ENCODE results near the gene SND1. TPM values are rescaled to one million over a fixed set of nuclear protein-coding genes. Genes with fewer than 3 reads are reported as not detected.

Gene SND1
- polyA plus RNA-seq, 1 donor: 92.5 TPM

DNA sequence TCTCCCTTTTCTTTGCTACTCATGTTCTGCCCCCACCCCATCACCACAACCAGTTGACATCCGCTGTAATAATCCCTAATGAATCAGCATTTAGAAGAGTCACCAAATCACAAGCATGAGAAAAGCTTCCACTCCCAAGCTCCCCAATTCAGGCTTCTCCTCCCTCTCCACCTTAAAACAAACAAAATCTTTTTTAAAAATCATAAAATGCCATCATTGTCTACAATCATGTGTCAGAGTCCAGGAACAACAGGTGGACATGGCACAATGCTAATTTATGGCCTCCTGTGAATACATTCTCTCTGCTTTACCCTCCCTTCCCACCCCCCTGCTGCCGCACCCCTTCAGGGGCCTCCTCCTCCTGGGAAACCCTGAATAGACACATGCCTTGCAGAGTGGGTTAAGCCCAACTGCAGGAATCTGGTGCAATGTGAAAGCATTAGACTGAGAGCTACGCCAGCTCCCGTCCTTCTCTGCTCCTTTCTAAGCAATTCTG, 375.5 kb downstream of the SND1 start:
- DNase-seq: no peak

DNA sequence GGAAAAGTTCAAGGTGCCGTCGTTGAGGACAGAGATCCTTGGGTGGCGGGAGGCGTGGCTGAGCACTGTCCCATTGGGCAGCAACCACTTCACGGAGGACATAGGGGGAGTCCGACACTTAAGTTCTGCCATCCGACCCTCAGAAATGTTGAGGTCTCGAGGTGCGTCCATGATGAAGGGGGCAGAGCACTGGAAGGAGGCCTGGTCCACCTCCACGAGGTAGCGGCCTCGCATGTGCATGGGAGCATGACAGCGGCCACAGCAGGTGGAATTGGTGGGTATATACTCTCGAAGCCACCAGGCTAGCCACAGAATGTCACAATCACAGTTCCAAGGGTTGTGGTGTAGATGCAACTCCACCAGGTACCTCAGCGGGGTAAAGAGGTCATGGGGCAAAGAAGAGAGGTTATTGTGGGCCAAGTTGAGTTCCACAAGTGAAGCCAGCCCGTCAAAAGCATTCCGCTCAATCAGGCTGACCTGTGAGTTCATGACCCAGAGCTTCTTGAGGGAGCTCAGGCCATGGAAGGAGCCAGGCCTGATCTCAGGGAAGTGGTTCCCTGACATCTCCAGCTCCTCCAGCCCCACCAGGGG, 377.5 kb downstream of the SND1 start:
- DNase-seq: no peak

DNA sequence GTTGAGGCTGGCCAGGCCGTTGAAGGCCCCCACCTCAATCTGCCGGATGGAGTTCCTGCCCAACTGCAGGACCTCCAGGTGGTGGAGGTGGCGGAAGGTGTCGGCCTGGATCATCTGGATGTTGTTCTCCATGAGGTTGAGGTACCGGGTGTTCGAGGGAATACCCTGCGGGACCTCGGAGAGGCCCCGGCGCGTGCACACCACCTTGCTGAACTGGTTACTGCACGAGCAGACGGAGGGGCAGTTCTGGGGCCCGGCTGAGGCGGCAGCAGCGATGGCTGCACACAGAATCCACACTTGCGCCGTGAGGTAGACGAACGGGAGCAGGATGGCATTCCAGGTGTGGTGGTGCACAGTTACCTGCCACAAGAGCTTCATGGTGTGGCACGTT, 378.3 kb downstream of the SND1 start:
- DNase-seq: no peak

DNA sequence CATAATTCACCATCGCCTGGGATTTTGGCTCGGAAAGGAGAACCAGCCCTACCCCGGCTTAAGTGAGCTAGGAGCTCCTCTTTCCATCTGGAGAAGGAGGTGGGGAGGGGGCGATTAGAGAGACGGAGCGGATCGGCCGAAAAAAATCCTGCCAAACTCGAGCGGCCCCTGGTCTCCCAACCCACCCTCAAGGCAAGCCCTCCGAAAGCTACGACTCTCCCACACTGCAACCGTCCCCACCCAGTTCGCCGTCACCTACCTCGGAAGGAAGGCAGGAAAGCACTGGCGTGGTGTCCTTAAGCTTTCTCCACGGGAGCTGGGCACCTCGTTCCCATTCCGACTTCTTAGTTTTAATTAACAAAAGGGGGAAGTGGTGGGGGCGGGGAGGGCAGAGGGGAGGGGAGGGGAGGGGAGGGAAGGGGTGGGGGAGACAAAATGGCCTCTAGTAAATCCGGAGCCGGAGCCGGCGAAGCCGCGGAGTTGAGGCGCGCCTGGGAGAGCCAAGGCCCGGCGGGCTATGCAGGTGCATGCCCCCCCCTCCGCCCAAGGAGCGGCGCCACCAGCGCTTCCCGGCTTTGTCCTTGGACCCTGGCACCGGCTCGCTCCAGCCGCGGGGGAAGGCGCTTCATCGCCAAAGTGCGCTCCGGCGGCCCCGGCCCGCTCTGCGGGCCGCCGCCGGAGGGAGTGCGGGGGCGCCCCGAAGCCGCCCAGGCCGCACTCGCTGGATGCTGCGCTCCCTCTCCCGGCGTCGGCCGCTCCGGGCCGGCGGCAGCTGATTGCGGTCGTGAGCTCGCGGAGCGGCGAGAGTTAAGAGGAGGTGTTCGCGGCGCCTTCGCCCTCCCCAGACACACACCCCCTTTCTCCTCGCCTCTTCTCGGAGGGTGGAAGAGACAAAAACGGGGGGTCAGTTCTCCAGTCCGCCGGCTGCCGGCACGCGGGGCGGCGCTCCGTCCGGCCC, 378.9 kb downstream of the SND1 start, which contains the start of gene LRRC4:
LRRC4 (minus strand) TSS at position 784 of the 958 bp plus-strand sequence. CDS start 797 bp downstream, outside the sequence.
- DNase-seq: peak; percentile 47

DNA sequence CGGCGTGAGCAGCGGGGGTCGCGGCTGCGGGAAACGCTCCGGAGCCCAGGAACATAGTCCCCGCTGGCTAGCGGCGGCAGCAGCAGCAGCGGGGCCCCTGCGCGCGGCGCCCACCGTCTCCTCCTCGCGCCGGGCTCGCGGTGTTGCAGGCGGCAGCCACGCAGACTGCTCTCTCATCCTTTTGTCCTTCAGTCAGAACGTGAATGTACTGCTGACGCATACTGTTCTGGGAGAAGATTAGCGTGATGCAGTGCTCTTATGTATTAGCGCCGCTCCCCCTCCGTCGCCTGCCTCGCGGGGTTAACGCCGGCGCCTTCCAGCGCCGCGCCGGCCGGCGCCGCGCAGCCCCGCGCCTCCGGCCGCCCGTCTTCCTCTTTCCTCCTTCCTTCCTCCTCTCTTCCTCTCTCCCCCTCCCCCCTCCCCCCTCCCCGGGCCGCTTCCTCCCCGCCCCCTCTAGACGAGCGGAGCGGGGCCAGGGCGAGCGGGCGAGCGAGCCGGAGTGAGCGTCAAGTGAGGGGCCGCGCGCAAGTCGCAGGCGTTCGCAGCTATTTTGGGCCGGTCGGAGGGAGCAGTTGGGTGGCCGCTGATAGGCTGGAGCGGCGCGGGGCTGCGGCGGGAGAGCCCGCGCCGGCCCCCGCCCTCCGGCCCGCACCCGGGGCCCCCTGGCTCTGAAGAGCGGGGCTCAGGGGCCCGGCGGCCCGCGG, 380.1 kb downstream of the SND1 start:
- DNase-seq: peak; percentile 64

DNA sequence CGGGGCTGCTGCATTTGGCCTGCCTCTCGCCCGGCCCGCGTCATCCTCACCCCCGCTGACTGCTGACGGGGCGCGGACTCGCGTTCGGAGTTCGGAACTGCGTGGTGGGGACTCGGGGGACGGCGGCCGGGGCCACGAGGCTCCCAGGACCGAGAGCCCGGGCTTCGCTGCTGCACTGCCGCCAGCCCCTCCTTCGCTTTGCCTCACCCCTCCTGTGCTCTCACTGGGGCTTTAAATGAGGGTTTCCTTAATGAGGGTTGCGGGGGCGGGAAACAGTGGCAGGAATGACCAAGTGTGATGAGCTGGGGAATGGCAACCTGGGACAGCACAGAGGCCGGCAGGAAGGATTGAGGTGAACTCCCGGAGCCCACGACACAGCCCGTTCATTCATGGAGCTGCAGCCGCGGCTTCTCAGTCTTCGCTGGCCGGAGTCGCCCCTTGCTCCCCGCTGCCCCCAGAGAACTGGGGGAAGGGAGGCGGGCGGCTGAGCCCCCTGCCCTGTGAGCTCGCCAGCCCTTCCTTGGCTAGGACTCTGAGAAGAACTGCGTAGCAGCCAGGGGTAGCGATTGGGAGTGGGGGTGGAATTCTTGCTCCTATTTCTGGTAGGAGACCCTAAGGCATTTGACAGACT, 380.7 kb downstream of the SND1 start:
- no peak for DNase-seq

DNA sequence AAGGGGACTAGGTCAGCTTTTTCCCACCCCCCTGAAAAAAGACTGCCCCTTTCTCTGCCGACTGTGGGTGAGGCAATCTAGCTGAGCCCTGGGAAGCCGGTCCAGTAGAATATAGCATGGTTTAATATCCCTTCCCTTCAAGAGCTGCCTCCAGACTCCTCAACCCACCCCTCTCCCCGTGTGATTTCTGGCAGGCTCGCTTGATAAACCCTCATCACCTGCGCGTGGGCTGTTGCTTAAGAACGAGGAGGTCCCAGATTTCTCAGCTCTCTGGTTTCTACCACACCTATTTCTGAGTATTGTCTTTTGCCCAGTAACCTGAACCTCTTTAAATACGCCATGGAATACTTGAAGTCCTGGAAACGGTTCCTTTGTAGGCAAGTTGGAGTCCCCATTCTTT, 381.3 kb downstream of the SND1 start:
- no peak for DNase-seq

DNA sequence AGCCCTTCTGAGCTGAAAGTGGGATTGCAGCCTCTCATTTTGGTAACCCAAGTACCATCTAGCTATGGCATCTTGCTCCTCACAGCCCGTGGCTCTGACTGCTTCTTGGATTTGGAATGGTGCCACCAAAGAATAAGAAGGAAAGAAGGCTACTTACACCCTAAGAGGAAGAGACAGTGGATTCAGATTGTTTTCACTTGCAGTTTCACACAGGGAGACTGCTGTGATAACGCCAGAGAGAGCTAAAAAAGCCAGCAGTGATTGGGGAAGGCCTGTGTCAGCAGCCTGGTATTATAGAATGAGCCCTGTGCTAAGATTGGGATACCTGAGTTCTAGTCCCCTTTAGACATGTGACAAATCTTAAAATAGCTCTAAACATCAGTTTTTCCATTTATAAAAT, 382.8 kb downstream of the SND1 start:
- no peak for DNase-seq

DNA sequence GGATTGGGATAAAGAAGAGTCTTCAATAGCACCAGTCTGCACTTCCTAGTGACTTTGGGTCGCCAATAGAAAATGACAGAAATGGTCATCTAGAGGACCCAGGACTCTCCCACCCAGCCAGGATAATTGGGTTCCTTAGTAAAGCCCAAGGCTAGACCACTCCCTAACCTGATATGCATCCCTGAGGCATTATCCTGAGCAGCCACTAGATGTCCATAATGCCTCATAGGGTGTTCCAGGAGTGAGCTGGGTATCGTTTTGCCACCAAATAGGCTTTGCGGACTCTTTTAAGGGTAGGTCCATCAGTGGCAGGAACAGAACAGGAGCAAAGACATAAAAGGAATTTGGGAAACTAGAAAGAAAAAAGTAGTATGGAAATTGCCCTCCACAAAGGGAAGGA, 383.7 kb downstream of the SND1 start:
- DNase-seq: no peak

DNA sequence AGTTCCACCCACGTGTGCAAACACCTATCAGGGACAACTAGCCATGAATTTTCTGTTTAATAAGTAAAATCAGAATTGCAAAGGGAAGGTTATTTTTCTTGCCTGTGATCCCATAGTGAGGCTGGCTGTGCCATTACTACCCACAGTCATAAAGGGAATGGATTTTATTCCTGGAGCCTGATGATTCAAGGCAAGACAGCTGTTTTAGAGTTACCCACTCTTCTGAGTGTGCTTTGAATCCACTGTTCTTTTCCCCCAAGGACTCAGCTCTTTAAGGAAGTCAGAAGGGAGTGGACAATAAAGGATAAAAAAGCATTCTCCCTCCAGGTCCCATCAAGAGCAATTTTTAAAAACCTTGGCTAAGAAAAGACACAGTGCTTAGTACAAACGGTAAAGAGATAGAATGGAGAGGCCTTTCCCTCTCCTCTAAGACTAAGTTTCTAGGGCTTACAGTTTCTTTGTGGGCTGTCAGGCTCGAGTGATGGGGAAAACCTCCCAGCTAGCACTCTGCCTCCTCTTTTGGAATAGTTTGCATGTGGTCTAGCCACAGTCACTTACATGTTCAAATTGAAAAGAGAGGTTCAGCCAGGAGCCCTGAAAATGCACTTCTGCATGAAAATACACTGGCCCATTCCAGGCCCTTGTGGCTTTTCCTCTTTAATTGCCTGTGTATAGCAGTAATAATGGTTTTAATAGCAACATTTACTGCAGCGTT, 384.4 kb downstream of the SND1 start:
- DNase-seq: no peak

DNA sequence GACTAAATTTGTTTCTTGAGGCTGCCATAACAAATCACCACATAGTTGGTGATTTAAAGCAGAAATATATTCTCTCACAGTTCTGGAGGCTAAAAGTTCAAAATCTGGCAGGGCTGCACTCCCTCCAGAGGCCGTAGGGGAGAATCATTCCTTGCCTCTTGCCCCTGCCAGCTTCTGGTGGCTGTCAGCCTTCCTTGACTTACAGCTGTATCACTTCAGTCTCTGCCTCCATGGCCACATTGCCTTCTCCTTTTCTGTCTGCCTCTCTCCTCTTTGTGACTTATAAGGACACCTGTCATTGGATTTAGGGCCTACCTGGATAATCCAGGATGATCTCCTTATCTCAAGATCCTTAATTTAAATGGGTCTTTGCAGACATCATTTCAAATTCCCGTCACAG, 385.1 kb downstream of the SND1 start:
- no peak for DNase-seq

DNA sequence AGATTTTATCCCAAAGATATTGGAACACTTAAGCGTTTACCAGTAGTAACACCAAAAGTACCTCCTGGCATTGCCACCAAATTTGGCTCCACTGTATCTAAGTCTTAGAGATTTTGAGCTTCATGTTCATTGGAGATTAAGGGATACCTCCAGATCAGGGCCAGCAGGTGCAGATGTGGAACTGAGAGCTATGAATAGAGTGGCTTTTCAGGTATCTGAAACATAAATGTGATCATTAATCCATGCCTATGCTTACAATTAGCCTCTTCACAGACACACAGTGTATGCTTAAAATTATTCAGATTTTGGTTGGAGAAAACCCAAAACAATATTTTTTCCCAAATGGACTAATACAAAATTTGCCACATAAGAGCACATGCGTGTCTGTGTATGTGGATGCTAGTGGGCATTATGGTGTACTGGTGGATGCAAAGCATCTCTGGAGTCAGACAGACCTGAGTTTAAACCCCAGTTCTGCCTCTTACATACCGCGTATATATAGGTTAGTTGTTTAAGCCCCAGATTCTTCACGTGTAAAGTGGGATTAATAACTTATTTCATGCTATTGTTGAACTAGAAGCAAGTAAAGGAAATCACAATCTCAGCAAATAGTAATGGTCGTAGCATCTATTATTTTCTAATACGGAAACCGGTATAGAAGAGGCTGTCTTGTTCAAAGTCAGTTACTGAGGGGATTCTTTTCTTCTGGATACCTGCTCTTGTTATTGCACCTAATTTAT, 386.1 kb downstream of the SND1 start:
- no peak for DNase-seq

DNA sequence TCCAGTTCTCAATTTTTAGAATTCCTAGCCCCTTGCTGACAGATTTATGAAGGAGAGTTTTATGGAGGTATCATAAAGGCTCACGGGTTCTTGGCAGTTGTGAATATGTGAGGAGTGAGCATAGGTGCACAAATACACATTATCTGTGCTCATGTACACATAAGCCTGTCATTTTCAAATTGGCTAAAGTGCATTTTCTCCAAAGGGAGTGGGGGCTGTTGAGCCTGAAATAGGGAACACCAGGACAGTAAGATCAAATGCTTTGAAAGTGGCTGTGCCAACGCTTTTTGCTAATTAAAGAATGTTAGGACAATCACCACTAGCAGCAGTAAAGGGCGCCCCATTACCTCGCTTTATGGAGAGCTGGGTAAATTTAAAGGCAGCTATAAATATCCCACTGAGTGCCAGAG, 387.6 kb downstream of the SND1 start:
- DNase-seq: no peak

DNA sequence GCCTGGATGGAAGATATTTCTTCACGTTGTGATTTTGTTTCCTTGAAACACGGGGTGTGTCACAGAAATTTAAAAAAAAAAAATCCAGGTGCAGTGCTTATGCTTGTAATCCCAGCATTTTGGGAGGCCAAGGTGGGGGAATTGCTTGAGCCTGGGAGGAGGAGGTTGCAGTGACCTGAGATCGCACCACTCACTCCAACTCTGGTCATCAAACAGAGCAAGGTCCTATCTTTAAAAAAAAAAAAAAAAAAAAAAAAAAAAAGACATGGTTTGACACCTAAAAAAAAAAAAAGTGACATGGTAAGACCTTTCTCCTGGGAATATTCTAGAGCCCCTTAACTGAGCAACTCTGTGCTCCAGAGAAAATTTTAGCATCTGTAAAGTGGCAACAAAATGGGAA, 388.2 kb downstream of the SND1 start:
- DNase-seq: no peak

DNA sequence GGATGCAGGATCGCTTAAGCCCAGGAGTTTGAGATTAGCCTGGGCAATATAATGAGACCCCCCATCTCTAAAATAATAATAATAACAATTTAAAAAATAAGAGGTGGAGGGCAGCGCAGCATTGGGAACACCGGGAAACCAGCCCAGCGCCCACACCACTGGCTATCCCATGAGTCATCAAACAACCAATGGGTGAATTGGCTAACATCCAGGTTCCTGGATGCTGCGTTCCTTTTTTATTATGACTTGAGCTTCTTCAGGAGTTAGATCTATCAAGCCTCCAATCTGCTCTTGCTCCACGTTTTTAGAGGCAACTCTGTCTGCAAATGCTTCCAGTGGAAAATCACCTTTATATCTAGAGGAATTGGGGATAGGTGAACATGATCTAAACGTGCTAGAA, 389.2 kb downstream of the SND1 start:
- no peak for DNase-seq

DNA sequence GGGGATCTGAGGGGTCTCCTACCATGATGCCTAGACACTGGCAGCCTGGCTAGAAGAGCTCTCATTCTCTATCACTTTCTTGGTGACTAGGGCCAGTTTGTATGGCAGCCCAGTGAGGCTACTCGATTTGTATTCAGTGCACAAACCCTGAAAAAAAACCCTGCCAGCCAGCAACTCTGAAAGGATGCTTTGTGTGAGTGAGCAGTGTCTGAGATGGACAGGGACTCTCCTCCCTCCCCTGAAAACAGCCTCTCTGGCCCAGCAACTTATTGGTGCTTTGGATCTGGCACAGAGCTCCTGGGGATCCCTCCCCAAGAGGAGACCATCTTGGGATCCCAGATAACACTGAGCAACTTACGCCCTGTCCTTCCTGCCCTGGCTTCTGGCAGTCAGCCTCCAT, 390.0 kb downstream of the SND1 start:
- no peak for DNase-seq

DNA sequence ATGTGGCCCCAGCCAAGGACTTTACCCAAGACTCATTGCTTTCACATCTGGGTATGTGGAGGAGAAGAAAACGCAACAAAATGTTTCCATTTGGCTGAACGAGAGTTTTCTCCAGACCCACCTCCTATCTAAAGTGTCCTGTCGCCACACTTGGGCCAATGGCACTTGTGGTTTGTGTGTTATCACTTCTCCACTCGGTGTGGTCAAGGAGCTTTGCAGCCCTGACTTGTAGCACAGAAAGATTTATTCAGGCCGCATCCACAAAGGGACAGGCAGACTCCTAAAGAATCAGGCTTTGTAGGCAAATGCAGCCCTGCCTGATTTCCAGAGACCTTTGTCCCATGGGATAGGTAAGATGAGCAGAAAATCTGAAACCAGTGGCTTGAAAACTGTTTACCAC, 392.1 kb downstream of the SND1 start:
- no peak for DNase-seq

DNA sequence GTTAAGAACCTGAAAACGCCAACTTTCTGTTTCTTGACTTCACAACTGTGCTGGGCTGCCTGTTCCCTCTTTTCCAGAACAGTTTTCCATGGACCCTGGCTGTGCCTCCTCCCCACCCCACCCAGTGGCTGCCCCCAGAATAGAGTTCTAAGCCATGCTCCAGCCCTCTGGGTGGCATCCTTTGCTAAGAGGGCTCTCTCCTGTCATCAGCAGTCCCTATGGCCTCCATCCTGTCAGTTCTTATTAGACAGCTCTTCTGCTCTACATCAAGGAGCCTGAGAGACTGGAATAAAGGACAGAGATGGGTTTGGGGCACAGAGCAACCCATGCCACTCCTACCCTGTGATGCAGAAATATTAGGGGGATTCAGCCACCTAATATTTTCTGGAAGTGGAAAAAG, 393.2 kb downstream of the SND1 start:
- no peak for DNase-seq

DNA sequence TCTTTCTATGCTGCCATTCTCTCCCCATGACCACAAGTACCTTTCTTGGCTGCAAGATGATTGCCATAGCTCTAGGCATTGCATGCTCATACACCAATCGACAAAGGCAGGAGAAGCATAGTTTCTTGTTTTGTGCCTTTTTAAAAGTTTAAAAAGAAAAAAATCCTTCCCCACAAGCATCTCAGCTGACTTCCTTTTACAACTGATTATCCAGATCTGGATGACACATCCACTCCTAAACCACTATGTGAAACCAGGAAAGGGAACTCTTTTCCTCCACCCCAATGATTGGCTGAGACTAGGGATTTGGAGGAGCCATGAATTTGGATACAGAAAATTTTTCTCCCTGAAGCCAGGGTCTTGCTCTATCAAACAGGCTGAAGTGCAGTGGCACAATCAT, 393.8 kb downstream of the SND1 start:
- DNase-seq: no peak

DNA sequence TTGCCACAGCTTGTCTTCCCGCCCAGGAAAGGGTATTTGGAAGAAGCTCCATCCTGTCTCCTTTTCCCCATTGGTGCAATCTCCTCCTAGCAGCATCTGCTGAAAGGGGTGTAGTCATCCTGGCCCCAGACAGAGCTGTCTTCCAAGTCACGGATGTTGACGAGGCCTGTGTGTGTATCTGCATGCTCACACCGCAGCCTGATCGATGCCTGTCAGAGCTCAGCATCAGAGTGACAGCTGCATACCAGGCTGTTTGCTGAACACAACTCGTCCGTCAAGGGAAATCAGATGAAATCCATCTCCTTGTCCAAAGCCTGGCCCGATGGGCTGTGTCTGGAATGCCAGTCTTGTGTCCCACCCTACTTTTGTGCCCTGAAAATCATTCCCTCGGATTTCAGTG, 400.4 kb downstream of the SND1 start:
- DNase-seq: no peak

DNA sequence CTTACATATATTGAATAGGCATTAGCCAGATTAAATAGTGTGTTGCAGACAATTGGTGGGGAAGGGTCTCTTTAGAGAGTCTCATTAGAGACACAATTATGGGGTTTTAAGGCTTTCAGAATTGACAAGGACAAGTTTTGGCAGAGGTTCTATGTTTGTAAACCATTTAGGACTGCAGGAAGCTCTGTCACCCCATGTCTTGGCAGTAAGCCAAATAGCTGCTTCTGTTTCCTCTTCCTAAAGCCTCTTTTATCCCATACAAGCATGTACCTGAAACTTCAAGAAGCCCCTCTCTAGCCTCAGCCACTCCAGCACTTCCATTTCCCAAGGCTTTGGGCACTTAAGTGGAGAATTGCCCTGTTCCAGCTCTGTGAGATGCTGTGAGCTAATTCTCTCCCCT, 401.0 kb downstream of the SND1 start:
- no peak for DNase-seq

All from hindlimb muscle (tissue), 1 donor.